Measurements from ENCODE around the gene DBR1.

- TF ChIP-seq, protein P1, sequence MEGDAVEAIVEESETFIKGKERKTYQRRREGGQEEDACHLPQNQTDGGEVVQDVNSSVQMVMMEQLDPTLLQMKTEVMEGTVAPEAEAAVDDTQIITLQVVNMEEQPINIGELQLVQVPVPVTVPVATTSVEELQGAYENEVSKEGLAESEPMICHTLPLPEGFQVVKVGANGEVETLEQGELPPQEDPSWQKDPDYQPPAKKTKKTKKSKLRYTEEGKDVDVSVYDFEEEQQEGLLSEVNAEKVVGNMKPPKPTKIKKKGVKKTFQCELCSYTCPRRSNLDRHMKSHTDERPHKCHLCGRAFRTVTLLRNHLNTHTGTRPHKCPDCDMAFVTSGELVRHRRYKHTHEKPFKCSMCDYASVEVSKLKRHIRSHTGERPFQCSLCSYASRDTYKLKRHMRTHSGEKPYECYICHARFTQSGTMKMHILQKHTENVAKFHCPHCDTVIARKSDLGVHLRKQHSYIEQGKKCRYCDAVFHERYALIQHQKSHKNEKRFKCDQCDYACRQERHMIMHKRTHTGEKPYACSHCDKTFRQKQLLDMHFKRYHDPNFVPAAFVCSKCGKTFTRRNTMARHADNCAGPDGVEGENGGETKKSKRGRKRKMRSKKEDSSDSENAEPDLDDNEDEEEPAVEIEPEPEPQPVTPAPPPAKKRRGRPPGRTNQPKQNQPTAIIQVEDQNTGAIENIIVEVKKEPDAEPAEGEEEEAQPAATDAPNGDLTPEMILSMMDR (IDR thresholded peaks at IDR 0.05), result no peak
- TF ChIP-seq POLR2A (IDR thresholded peaks at IDR 0.05), result no peak
These were observed 10.3 kb upstream of the DBR1 start for GRCh38 chr3:138184994-138185393.

Measured in testis (tissue), 2 donors.